SKM-1 (cell line): ENCODE results near the gene ZNF576.
A peak's percentile ranks its signal among the peaks of the same experiment; 100 is the strongest.
"Not testable (repeated sequence)": the region's sequence is repeated elsewhere in the genome, so short reads cannot be mapped to it uniquely, and the experiment has no call there.

Experiments
- DNase-seq: peaks from one replicate; lab custom pipeline; 2025; ENCODE audit not compliant: unreplicated experiment; lab: John Stamatoyannopoulos, UW

Gene ZNF576

GRCh38 chr19:43598445-43599240 lies 2.2 kb downstream of the ZNF576 start:
- no peak for DNase-seq

- no peak for DNase-seq
Measured at GRCh38 chr19:43599635-43600295, 3.4 kb downstream of the ZNF576 start.

DNA sequence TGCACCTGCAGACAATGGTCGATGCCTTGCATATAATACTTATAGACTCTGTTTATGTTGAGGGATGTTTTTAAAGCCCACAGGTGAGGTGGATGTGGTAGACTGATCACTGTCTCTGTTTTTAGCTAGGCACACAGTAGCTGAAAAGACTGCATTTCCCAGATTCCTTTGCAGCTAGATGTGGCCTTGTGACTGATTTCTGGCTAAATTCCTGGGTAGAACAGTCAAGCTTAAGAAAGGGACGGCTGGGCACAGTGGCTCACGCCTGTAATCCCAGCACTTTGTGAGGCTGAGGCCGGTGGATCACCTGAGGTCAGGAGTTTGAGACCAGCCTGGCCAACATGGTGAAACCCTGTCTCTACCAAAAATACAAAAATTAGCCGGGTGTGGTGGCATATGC lies 3.9 kb downstream of the ZNF576 start:
- not testable (repeated sequence) for DNase-seq

DNA sequence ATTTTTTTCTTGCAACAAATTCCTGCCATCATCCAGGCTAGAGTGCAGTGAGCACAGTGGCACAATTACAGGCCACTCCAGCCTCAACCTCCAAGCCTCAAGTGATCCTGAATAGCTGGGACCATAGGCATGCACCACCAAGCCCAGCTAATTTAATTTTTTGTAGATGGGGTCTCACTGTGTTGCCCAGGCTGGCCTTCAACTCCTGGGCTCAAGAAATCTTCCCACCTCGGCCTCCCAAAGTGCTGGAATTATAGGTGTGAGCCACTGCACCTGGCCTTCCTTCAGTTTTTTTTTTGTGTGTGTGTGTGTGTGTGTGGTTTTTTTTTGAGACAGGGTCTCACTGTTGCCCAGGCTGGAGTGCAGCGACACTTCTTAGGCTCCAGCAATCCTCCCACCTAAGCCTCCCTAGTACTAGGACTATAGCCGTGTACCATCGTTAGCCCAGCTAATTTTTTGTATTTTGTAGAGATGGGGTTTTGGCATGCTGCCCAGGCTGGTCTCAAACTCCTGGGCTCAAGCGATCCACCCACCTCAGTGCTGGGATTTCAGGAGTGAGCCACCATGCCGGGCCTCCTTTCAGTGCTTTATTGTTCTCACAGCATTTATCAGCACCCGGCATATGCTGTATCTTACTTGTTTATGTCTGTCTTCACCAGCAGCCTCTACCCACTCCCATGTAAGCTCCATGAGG lies 9.6 kb downstream of the ZNF576 start:
- DNase-seq = no peak

GRCh38 chr19:43606569-43607229 lies 10.3 kb downstream of the ZNF576 start:
- DNase-seq = no peak

DNA sequence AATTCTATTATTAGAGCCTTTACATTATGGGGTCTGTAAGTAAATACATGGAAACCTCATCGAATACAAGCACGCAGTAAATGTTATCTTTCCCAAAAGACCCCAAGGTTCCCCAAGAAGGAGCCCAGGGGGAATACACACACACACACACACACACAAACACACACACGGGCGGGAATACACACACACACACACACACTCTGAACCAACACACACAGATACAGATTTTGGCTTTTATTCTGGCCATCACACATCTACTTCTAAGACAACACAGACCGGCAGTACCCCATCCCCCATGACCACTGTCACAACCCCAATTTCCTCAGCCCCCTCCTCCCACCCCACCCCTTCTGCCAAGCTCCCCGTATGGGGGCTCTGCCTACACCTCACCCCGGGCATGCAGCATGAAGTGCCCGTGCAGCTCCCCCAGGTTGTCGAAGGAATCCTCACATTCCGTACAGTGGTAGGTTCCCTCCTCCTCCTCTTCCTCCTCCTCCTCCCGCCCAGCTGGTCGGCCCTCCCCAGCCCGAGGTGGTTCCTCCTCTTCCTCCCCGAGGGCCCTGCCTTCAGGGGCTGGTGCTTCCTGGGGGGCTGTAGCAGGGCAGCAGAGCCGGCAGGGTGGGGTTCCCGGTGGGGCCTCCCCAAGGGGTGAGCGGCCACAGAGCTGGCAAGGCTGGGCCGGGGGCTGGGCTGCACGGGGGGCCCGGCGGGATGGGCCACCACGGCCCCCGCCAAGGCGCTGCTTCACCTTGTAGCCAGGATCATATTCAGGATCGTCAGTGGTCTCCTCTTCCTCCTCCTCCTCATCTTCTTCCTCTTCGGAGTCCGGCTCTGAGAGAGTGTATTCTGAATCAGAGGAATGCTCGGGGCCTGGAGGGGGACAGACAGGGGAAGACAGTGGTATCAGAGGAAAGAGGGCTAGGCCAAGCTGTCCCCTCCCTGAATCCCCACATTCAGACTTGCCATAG lies 11.1 kb downstream of the ZNF576 start:
- DNase-seq = no peak

GRCh38 chr19:43609872-43610271 lies 13.5 kb downstream of the ZNF576 start:
- no peak for DNase-seq

- no peak for DNase-seq
Measured at GRCh38 chr19:43610493-43610892, 14.1 kb downstream of the ZNF576 start.

DNA sequence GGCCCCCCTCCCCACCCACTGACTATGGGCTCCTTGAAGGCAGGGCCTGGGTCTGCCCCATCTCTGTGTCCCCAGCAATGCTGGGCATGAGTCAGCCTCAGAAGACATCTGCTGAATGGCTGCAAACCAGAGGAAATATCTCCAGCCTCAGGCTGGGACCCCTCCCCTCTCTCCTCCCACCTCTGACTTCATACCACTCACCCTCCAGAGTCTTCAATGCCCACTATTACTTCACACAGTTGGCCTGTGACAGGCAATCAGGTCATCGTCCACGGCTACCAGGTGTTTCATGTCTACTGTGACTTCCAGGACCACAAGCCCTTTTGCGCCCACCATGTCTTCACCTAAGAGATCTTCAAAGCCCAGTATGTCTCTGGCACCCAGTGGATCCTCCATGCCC lies 15.4 kb downstream of the ZNF576 start, which contains the start of gene SRRM5:
TSS of gene SRRM5 (plus strand) at position 301 of the 400 bp plus-strand sequence. CDS start at position 335, 34 bp downstream.
- DNase-seq = no peak

DNA sequence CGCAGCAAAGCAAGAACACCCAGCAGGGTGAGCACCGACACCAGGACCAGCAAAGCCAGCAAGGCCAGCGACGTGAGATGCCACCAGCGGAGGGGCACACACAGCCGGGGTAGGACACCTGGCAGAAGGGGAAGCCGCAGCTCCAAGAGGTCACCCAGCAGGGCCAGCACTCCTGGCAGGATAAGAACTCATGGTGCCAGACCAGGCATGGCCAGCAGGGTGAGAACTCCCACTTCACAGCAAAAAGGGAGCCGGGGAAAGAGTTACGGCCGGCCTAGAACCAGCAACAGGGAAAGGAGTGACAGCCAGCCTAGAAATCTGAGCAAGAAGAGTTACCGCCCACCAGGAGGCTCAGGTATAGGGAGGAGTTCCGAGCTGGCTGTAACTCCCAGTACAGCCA lies 16.0 kb downstream of the ZNF576 start:
- no peak for DNase-seq

DNA sequence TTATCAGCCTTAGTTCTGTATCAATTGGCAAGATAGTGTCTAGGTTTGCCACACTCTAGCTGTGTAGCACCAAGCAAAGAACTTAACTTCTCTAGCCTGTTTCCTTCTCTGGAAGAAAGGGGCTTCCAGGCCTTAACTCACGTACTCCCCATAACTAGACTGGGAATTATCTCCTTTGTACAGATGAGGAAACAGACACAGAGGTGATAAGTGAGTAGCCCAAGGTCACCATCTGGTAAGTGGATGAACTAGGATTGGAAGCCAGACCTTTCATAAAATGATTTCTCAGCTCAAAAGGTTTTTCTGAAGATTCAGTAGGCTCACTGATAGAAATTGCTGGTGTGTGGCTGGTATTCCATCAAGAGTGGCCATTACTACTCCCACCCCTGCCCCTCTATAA lies 19.9 kb downstream of the ZNF576 start:
- DNase-seq = no peak

DNA sequence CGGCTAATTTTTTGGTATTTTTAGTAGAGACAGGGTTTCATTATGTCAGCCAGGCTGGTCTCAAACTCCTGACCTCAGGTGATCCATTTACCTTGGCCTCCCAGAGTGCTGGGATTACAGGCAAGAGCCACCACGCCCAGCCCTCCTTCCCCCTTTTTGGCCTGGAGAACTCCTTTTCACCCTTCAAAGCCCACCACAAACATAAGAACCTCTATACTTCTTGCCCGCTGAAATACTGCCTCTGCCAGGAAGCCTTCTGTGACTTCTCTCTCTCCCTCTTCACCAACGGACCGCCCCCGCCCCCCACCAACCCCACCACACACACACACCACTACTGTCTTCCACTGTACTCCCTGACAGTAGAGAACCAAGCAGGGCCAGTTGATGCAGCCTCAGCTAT lies 20.6 kb downstream of the ZNF576 start:
- no peak for DNase-seq

DNA sequence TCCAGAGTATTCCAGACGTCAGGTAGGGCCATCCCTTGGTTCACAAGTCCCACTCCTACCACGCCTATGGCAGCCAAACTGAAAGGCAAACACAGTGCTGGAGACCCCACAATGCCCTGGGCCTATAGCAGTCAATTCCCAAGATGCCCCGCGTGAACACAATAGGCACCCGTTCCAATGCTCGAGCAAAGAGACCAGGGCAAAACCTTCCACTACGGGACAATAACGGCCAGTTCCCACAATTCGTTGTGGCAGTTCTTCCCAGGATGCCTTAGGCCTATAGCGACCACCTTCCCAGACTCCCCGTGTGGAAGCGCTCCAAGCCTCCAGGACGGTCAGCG lies 22.5 kb downstream of the ZNF576 start:
- DNase-seq = no peak

DNA sequence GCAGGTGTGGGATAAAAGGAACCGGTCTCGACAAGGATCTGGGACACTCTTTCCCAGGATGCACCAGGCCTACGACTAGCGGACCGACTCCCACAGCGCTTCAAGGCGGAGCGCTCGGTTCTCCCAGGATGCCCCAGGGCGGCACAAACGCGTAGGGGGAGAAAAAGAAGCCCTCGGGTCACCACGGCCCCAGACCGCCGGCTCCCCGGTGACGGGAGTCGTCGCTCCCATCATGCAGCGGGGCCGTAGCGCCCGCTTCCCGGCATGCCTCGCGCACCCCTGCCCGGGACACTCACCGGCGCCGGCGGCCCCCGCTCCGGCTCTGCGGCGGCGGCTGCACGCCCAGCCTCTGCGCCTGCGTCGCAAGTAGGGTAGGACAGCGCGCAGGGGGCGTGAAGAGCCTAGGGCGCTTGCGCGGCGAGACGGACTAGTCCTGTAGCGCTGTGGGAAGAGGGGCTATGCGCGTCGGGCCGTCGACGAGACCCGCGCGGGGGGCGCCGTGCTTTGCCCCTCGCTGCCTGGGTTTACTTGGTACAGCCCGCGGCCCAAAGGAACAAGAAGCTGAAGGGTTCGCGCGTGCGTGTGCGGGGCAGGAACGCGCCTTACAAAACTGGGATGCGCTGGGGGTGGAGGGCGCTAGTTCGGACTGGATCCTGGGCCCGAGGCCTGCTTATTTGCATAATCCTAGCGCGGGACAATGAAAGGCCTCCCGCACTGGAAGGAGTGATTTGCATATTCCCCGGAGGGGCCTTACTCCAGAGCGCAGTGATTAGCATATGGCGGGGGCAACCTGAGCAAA lies 23.1 kb downstream of the ZNF576 start, which contains the start of gene ZNF428:
TSS of gene ZNF428 (minus strand) at position 368 of the 799 bp plus-strand sequence. CDS start 5,325 bp downstream, outside the sequence.
- DNase-seq = peak; percentile 16

DNA sequence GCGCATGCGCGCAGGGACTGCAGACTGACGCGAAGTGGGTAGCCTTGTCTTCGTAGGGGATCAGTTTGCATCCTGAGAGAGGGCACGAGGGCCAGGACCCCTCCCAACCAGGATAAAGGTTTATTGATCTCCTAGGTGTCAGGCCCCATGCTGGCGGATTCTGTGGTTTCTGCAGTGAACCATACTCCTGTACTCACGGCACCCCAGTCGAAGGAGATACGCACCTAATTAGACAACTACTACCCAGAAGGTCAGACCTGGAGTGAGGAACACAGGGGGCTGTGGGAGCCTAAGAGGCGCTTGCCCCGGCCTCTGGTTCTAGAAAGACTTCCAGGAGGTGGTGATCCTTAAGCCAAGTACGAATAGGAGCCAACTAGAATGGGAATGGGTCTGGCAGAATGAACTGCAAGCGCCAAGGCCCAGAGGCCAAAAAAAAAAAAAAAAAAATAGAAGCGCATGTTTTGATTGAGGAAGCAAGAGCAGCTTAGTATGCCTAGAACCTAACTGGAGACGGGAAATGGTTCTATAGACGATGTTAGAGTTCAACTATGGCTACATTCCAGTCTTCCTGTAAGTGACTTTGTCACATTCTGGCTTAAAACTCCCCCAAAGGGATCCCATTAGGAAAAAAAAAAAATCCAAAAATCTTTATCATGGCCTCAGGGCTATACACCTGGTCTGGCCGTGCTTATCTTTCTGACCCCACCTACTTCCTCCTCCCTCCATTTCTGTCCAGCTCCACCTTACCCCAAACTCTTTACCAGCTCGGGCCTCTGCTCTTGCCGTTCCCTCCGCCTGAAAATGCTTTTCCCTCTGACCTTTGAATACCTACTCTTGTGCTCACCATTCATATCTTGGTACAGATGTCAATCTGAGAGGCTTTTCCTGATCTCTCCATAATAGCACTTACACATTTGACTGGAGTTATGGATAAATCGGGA lies 23.9 kb downstream of the ZNF576 start:
- DNase-seq = no peak

GRCh38 chr19:43622070-43622469 lies 25.7 kb downstream of the ZNF576 start:
- no peak for DNase-seq

DNA sequence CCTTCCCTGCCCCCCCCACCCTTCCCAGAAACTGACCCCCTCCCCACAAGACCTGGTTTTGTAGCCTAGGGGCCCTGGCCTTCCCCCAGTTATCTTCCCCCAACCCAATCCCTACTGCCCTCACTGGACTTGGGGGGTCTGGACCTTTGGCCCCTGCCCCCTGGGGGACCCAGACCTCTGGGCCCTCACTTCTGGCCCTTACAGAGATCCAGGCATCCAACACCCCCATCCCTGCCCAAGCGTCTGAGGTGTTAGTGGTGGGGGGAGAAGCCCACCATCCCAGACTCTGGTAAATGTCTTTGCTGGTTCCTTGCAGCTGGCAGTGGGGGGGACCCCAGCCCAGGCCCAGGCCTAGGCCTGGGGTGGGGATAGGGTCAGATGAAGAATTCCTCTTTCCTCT lies 26.6 kb downstream of the ZNF576 start:
- DNase-seq = no peak
